IPS DF 6.9 (cell line): ENCODE data around the gene NUMB.

Experiments used
- DNase-seq: peaks from one replicate; pipeline ENCODE4 v3.0.0-alpha.2; 2013; ENCODE audit warnings: low read depth, low spot score
- H3K27ac ChIP-seq: one replicate; pipeline ENCODE4 v1.5.1; 2013; ENCODE audit warnings: low read length, control low read depth
- H3K27me3 ChIP-seq: 2 replicates; pipeline ENCODE4 v1.6.1; 2013; ENCODE audit warnings: mild to moderate bottlenecking, low read length; ENCODE audit not compliant: control insufficient read depth, insufficient read depth
- H3K36me3 ChIP-seq: 2 replicates; pipeline ENCODE4 v1.6.1; 2013; ENCODE audit warnings: low read length; ENCODE audit not compliant: control insufficient read depth, insufficient read depth
- H3K4me1 ChIP-seq: 2 replicates; pipeline ENCODE4 v1.6.1; 2013; ENCODE audit warnings: low read length; ENCODE audit not compliant: control insufficient read depth, insufficient read depth
- H3K4me3 ChIP-seq: 2 replicates; pipeline ENCODE4 v1.5.1; 2013; ENCODE audit warnings: mild to moderate bottlenecking, low read length
- H3K9me3 ChIP-seq: 2 replicates; pipeline ENCODE4 v1.6.1; 2013; ENCODE audit warnings: low read length, inconsistent platforms; ENCODE audit not compliant: control insufficient read depth, insufficient read depth
- WGBS: extraction: QIAGEN DNeasy Blood & Tissue Kit; methylation state at CpG from one replicate; pipeline ENCODE4 v1.1.7; 2013; ENCODE audit warnings: mixed read lengths, missing lambda C conversion rate; ENCODE audit not compliant: insufficient read length, insufficient coverage; 5-methylcytosine and 5-hydroxymethylcytosine counted together

The NUMB gene

GRCh38 chr14:73262427-73263183 is 195.7 kb downstream of the NUMB start:
- Histone ChIP-seq H3K4me1 (no peaks in the 10 kb centered on the region), H3K36me3 (no peaks in the 10 kb centered on the region), H3K4me3 (no peak overlapping the region), H3K9me3 (no peaks in the 10 kb centered on the region), H3K27me3 (no peaks in the 10 kb centered on the region), H3K27ac (no peak overlapping the region)
- WGBS, result no CpG with 5 or more reads among the region's 20 CpGs
- DNase-seq, result no peak

DNA sequence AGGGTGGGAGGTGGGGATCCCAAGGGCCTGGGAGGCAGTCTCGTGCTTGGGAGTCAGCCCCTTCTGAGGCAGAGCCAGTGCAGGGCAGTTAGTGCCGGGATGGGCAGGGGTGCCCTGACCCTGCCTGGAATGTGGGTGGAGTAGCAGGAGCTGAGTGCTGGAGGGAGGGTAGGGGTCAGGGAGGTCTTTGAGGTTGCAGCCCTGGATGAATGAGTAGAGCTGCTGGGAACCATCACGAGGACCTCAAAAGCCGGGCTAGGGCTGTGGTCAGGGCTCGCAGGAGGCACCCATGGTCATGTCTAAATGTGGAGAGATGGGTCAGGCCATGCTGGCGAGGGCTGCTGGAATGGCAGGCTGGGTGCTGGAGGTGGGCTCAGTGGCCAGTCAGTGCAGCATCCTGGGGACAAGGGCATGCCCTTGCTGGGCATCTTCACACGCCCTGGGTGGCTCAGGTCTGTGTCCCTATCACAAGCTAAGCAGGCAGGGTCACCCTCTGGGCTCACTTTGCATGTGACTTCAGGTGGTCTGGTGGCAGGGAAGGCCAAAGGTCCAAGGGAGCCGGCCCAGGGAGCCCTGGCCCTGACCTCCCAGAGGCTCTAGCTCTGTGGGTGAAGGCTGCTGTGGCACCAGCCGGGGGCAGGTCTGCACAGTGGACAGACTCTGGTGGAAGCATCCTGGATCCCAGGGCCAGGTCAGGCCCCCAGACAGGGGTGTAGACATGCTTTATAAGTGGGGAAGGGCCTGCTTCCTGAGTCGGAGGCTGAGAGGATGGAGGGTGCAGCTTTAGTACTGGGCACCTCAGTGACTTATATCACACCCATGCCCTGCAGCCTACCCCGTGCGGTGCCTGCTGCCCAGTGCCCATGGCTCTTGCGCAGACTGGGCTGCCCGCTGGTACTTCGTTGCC is 196.6 kb downstream of the NUMB start:
- DNase-seq, result no peak
- no CpG with 5 or more reads among the region's 15 CpGs for WGBS
- Histone ChIP-seq H3K9me3 (no peaks in the 10 kb centered on the region), H3K27me3 (no peaks in the 10 kb centered on the region), H3K4me1 (no peaks in the 10 kb centered on the region), H3K4me3 (no peak overlapping the region), H3K27ac (no peak overlapping the region), H3K36me3 (no peaks in the 10 kb centered on the region)

- H3K4me3 ChIP-seq, result no peak overlapping the region
- H3K9me3 ChIP-seq, result no peaks in the 10 kb centered on the region
- H3K4me1 ChIP-seq, result no peaks in the 10 kb centered on the region
- H3K27ac ChIP-seq, result no peak overlapping the region
- H3K36me3 ChIP-seq, result no peaks in the 10 kb centered on the region
- WGBS, result no CpG with 5 or more reads among the region's 6 CpGs
- DNase-seq, result no peak
- H3K27me3 ChIP-seq, result no peaks in the 10 kb centered on the region
Observed at GRCh38 chr14:73261075-73261474, 197.3 kb downstream of the NUMB start.

DNA sequence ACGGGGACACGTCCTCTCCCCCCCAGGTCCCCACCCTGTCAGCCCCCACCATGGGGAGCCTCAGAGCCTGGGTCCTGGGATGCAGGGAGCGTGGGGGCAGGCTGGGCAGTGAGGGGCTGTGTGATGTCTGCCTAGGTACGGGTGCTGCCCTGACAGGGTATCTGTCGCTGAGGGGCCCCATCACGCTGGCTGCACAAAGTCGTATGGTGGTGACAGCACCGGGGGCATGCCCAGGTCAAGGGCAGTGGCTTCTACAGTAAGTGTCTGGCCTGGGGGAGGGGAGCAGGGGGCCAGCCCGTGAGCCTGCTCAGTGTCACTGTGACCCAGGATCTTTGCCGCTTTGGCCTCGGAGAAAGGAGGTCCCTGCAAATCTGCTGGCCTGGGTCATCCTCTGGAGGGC is 197.8 kb downstream of the NUMB start:
- DNase-seq, result no peak
- no peak overlapping the region for H3K27ac ChIP-seq
- no peaks in the 10 kb centered on the region for H3K36me3 ChIP-seq
- no peaks in the 10 kb centered on the region for H3K4me1 ChIP-seq
- no peak overlapping the region for H3K4me3 ChIP-seq
- no peaks in the 10 kb centered on the region for H3K27me3 ChIP-seq
- WGBS, result no CpG with 5 or more reads among the region's 11 CpGs
- no peaks in the 10 kb centered on the region for H3K9me3 ChIP-seq

DNA sequence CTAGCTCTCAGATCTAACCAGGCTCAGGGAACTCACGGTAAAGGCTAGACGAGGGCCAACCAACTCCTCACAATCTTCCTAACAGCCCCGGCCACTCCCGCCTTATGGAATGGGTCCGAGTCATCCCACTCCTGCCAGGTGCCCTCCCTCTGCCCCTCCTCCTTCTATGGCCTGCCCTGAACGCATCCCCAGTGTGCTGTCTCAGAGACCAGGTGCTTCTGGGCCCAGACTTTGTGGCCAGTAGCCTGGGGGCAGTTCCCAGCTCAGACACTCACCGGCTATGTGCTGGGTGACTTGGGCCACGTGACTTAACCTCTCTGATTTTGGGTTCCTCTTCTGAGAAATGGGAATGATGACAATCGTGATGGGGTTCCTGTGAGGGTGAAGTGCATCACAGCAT is 198.5 kb downstream of the NUMB start:
- no peak for DNase-seq
- Histone ChIP-seq H3K9me3 (no peaks in the 10 kb centered on the region), H3K4me3 (no peak overlapping the region), H3K36me3 (no peaks in the 10 kb centered on the region), H3K27ac (no peak overlapping the region), H3K4me1 (no peaks in the 10 kb centered on the region), H3K27me3 (no peaks in the 10 kb centered on the region)
- no CpG with 5 or more reads among the region's 9 CpGs for WGBS

GRCh38 chr14:73258845-73259611 is 199.3 kb downstream of the NUMB start:
- H3K36me3 ChIP-seq, result no peaks in the 10 kb centered on the region
- no peaks in the 10 kb centered on the region for H3K27me3 ChIP-seq
- no peak overlapping the region for H3K4me3 ChIP-seq
- H3K27ac ChIP-seq, result no peak overlapping the region
- DNase-seq, result no peak
- no peaks in the 10 kb centered on the region for H3K4me1 ChIP-seq
- WGBS, result no CpG with 5 or more reads among the region's 20 CpGs
- no peaks in the 10 kb centered on the region for H3K9me3 ChIP-seq

DNA sequence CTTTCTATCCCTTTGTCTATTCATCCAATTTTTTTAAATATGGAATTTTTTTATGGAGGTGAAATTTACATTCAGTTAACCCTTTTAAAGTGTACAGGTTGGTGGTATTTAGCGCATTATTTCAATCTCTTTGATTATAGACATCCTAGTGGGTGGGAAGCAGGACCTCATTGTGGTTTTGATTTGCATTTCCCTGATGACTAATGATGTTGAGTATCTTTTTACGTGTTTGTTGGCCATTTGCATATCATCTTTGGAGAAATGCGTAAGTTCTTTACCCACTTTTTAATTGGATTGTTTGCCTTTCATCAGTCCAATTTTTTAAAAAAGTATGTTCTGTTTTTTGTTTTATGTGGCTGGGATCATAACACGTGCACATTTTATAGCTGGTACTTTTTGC is 200.3 kb downstream of the NUMB start:
- Histone ChIP-seq H3K36me3 (no peaks in the 10 kb centered on the region), H3K4me3 (no peak overlapping the region), H3K27me3 (no peaks in the 10 kb centered on the region), H3K27ac (no peak overlapping the region), H3K9me3 (no peaks in the 10 kb centered on the region), H3K4me1 (no peaks in the 10 kb centered on the region)
- no CpG with 5 or more reads among the region's 4 CpGs for WGBS
- DNase-seq, result no peak

DNA sequence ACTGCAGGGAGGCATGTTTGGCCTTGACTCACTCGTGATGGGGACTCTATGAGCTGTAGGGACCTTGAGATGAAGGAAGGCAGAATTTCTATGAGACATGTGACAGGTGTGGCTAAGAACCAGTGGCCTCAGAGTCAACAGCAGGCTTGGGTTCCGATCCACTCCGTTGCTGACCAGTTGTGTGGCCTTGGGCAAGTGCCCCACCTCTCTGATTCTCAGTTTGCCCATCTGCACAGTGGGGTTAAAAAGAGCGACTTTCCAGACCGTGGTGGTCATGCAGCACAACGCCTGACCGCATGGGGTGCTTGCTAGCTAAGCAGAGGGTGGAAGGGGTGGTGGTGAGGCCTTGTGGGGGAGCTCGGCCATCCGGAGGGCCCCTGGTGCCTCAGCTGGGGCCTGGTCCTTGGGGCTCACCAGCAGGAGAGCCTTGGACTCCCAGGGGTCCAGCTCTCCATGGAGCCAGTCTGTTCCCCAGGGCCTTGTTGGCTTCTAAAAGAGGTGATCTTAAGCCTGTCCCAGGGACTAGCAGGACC is 202.6 kb downstream of the NUMB start:
- no peaks in the 10 kb centered on the region for H3K4me1 ChIP-seq
- no peaks in the 10 kb centered on the region for H3K36me3 ChIP-seq
- no CpG with 5 or more reads among the region's 9 CpGs for WGBS
- no peak overlapping the region for H3K4me3 ChIP-seq
- H3K9me3 ChIP-seq, result no peaks in the 10 kb centered on the region
- no peak overlapping the region for H3K27ac ChIP-seq
- no peaks in the 10 kb centered on the region for H3K27me3 ChIP-seq
- DNase-seq, result no peak

- no CpG with 5 or more reads among the region's 6 CpGs for WGBS
Observed at GRCh38 chr14:73255005-73255400, 203.3 kb downstream of the NUMB start.

More at GRCh38 chr14:73255005-73255400, 203.3 kb downstream of the NUMB start:
- H3K9me3 ChIP-seq, result no peaks in the 10 kb centered on the region
- no peak overlapping the region for H3K4me3 ChIP-seq
- DNase-seq, result no peak
- no peak overlapping the region for H3K27ac ChIP-seq
- no peaks in the 10 kb centered on the region for H3K27me3 ChIP-seq
- H3K36me3 ChIP-seq, result no peaks in the 10 kb centered on the region
- no peaks in the 10 kb centered on the region for H3K4me1 ChIP-seq
